Activated CD8-positive, alpha-beta T cell treated with anti-CD3 and anti-CD28 coated beads for 36 hours (primary cell): Measurements from ENCODE around the gene HSPA12B. TPM values are rescaled to one million over a fixed set of nuclear protein-coding genes. Genes with fewer than 3 reads are reported as not detected.

Experiments
- ATAC-seq: fragments of 200-7000 bp; cut with Tn5 transposase; one replicate; pipeline ENCODE4 v1.10.0; 2021; ENCODE audit warnings: mild to moderate bottlenecking, moderate library complexity
- CTCF ChIA-PET: fragments of 350-600 bp; sonication (Branson Sonifier 250); formaldehyde crosslinking; loops from one replicate; lab custom pipeline; 2021; ENCODE audit warnings: antibody characterized with exemption; lab: Charles Lee
- POLR2A ChIA-PET: fragments of 350-600 bp; sonication (Branson Sonifier 250); formaldehyde crosslinking; loops from one replicate; lab custom pipeline; 2021; ENCODE audit warnings: antibody characterized with exemption; lab: Charles Lee
- DNase-seq: peaks from one replicate; pipeline ENCODE4 v3.0.0-alpha.2; 2020
- H3K27ac Mint-ChIP-seq: one replicate; pipeline ENCODE4 v1.8.0; 2021; ENCODE audit warnings: mild to moderate bottlenecking, mixed read lengths
- H3K27me3 Mint-ChIP-seq: one replicate; pipeline ENCODE4 v1.8.0; 2021; ENCODE audit warnings: mixed read lengths
- H3K36me3 Mint-ChIP-seq: one replicate; pipeline ENCODE4 v1.8.0; 2021; ENCODE audit warnings: low read depth, mixed read lengths
- H3K4me1 Mint-ChIP-seq: one replicate; pipeline ENCODE4 v1.8.0; 2021; ENCODE audit warnings: low read depth, mixed read lengths
- H3K4me3 Mint-ChIP-seq: one replicate; pipeline ENCODE4 v1.8.0; 2021; ENCODE audit warnings: mild to moderate bottlenecking, moderate library complexity, mixed read lengths
- H3K9me3 Mint-ChIP-seq: one replicate; pipeline ENCODE4 v1.8.0; 2021; ENCODE audit warnings: mixed read lengths
- intact Hi-C: fragments of 100-400 bp; cut with micrococcal nuclease; formaldehyde crosslinking; loops from one replicate; pipeline ENCODE4 v1.10.0; 2022
- total RNA-seq, 2 experiments: library from RNA; stranded (reverse); gene quantifications; one replicate each; pipeline ENCODE4 v1.2.3, GENCODE V29; 2021
- TF ChIP-seq, protein P1 (sequence below): fragments of 200-600 bp; IDR thresholded peaks from one replicate; pipeline ENCODE4 v1.8.0; 2022; ENCODE audit warnings: antibody characterized with exemption, mild to moderate bottlenecking

HSPA12B gene
- total RNA-seq, 2 experiments from 2014 or later: not detected

DNA sequence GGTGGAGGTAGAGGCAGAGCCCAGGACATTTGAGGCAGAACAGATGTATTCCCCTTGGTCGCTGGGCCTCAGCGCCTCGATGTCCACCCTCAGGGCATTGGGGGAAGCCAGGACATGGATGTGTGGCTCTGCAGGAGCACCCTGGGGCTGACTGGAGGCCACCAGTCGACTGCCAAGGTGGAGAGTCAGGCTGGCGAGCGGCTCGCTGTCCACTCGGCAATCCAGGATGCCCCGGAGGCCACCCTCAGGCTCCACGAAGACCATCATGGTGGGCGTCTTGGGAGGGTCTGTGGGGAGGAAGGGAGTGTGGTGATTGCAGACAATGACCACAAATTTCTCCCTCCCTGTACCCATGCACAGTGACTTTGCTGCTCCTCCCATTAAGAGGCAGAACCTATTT is 42.5 kb upstream of the HSPA12B start:
- peaks cover 2% of the 10 kb centered on the region for H3K27me3 Mint-ChIP-seq
- no peak for ATAC-seq
- no peaks in the 10 kb centered on the region for H3K9me3 Mint-ChIP-seq
- no peak for DNase-seq
- POLR2A ChIA-PET: interaction anchor here (0.5 kb wide), 1 partner anchor 455 kb away, joined by 3 read pairs; no protein-coding TSS in a partner anchor
- no peak overlapping the region for H3K27ac Mint-ChIP-seq
- intact Hi-C loops: no loop called here
- TF ChIP-seq, protein P1, sequence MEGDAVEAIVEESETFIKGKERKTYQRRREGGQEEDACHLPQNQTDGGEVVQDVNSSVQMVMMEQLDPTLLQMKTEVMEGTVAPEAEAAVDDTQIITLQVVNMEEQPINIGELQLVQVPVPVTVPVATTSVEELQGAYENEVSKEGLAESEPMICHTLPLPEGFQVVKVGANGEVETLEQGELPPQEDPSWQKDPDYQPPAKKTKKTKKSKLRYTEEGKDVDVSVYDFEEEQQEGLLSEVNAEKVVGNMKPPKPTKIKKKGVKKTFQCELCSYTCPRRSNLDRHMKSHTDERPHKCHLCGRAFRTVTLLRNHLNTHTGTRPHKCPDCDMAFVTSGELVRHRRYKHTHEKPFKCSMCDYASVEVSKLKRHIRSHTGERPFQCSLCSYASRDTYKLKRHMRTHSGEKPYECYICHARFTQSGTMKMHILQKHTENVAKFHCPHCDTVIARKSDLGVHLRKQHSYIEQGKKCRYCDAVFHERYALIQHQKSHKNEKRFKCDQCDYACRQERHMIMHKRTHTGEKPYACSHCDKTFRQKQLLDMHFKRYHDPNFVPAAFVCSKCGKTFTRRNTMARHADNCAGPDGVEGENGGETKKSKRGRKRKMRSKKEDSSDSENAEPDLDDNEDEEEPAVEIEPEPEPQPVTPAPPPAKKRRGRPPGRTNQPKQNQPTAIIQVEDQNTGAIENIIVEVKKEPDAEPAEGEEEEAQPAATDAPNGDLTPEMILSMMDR: no peak
- no peaks in the 10 kb centered on the region for H3K36me3 Mint-ChIP-seq
- CTCF ChIA-PET: no interaction called here
- H3K4me3 Mint-ChIP-seq: no peak overlapping the region
- H3K4me1 Mint-ChIP-seq: no peaks in the 10 kb centered on the region

DNA sequence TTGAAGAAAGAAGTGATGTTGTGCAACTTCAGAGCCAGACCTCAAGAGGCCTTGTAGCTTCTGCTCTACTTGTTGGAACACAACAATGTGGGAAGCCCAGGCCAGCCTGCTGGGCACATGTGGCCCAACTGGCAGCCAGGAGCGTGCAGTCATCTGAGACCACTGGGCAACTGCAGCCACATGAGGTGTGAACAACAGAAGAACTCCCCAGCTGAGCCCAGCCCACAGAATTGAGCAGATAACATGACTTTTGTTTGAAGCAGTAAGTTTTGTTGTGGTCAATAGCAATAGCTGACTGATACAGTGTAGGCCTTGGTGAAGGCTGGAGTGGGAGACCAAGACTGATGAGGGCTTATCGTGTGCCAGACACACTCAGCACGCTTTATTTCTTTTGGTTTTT is 42.1 kb upstream of the HSPA12B start:
- Mint-ChIP-seq H3K36me3 (no peaks in the 10 kb centered on the region), H3K4me1 (no peaks in the 10 kb centered on the region), H3K27ac (no peak overlapping the region), H3K27me3 (peaks cover under 1% of the 10 kb centered on the region), H3K4me3 (no peak overlapping the region), H3K9me3 (no peaks in the 10 kb centered on the region)
- POLR2A ChIA-PET: no interaction called here
- no peak for DNase-seq
- TF ChIP-seq, protein P1: no peak
- CTCF ChIA-PET: interaction anchor here (1.2 to 1.6 kb wide), 2 partner anchors 13 to 20 kb away, joined by 5 read pairs; no protein-coding TSS in a partner anchor
- intact Hi-C loops: no loop called here
- no peak for ATAC-seq

DNA sequence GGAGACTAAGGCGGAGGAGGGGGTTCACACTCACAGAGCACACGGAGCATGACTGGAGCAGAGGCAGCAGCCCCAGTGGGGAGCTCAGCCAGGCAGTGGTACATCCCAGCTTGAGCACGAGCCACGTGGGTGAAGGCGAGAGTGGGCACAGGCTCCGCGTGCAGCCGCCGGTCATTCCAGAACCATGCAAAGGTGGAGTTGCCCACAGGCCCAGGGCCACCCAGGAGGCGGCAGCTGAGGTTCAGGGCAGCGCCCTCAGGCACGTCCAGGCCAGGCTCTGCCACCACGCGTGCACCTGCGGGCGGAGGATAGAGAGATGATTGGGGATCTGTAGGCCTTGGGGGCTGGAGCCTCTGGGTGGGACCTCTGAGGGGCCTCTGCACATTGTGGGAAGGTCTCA is 41.2 kb upstream of the HSPA12B start:
- Mint-ChIP-seq H3K9me3 (no peaks in the 10 kb centered on the region), H3K36me3 (no peaks in the 10 kb centered on the region), H3K27ac (no peak overlapping the region), H3K4me1 (no peaks in the 10 kb centered on the region), H3K4me3 (no peak overlapping the region), H3K27me3 (no peaks in the 10 kb centered on the region)
- ChIA-PET CTCF (interaction anchor here (1.0 to 1.6 kb wide), 3 partner anchors 14 to 129 kb away, joined by 3 to 5 read pairs (median 5); no protein-coding TSS in a partner anchor), POLR2A (interaction anchor here (1.4 kb wide), 1 partner anchor 78 kb away, joined by 3 read pairs; no protein-coding TSS in a partner anchor)
- ATAC-seq: no peak
- no peak for DNase-seq
- intact Hi-C loops: no loop called here
- TF ChIP-seq, protein P1: no peak

DNA sequence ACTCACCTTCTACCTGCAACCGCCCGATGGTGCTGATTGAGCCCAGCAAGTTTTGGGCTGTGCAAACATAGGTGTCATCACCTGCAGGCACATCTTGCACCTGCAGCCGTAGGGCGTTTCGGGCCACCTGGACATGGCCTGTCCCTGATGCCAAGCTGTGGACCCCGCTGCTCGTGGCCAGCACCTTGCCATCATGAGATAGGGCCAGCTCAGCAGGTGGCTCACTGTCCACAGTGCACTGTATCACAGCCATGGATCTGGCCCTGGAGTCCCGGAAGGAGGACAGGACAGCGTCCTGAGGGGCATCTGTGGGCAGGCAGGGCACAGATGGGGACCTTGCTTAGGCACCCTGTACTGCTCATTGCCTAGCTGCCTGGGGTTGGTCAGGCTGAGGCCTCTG is 40.6 kb upstream of the HSPA12B start:
- POLR2A ChIA-PET: interaction anchor here (1.4 kb wide), 1 partner anchor 77 kb away, joined by 3 read pairs; no protein-coding TSS in a partner anchor
- no peak overlapping the region for H3K27ac Mint-ChIP-seq
- CTCF ChIA-PET: interaction anchor here (0.7 to 4.1 kb wide), 4 partner anchors 9 to 130 kb away, joined by 3 to 25 read pairs (median 4); no protein-coding TSS in a partner anchor

DNA sequence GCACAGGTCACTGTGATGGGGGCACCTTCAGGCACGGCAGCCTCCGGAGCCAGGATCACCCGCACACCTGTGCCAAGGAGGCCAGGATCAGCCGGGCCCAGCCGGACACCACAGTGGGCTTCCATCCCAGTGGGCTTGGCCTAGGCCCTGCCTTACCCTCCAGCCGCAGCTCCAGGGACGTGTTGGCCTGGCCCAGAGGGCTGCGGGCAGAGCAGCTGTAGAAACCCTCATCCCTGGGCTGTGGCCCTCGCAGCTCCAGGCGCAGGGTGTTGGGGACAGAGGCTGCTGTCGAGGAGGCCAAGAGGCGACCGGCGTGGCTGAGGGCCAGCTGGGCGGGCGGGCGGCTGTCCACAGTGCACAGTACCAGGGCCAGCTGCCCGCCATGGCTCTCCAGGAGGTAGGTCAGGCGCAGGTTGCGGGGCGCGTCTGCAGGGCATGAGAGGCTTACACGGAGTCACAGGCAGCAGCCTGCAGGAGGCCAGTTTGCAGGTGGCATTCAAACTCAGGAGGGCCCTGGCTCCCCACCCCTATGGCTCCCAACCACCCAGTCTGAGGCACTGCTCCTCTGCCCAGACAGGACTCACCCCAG is 39.7 kb upstream of the HSPA12B start:
- no peaks in the 10 kb centered on the region for H3K27me3 Mint-ChIP-seq
- no peaks in the 10 kb centered on the region for H3K4me1 Mint-ChIP-seq
- H3K27ac Mint-ChIP-seq: no peak overlapping the region
- POLR2A ChIA-PET: no interaction called here
- H3K9me3 Mint-ChIP-seq: no peaks in the 10 kb centered on the region
- TF ChIP-seq, protein P1: no peak
- H3K4me3 Mint-ChIP-seq: no peak overlapping the region
- CTCF ChIA-PET: interaction anchor here (4.1 kb wide), 1 partner anchor 18 kb away, joined by 25 read pairs; no protein-coding TSS in a partner anchor
- no peaks in the 10 kb centered on the region for H3K36me3 Mint-ChIP-seq
- ATAC-seq: no peak
- DNase-seq: no peak
- intact Hi-C loops: no loop called here

More for the DNA sequence above, 40.6 kb upstream of the HSPA12B start:
- Mint-ChIP-seq H3K27me3 (no peaks in the 10 kb centered on the region), H3K9me3 (no peaks in the 10 kb centered on the region), H3K4me1 (no peaks in the 10 kb centered on the region), H3K4me3 (no peak overlapping the region), H3K36me3 (no peaks in the 10 kb centered on the region)
- no peak for DNase-seq
- intact Hi-C loops: no loop called here
- ATAC-seq: no peak
- TF ChIP-seq, protein P1: no peak
